DMS79 (cell line): Measurements from ENCODE around the gene PRKCA.

ENCODE experiments used
- DNase-seq: peaks from one replicate; lab custom pipeline; 2025; lab: John Stamatoyannopoulos, UW

The PRKCA gene

GRCh38 chr17:66839616-66840015, 537.2 kb downstream of the PRKCA start:
- no peak for DNase-seq

GRCh38 chr17:66840061-66840460, 537.6 kb downstream of the PRKCA start:
- DNase-seq: no peak

GRCh38 chr17:66841328-66841727, 538.9 kb downstream of the PRKCA start:
- no peak for DNase-seq

GRCh38 chr17:66841744-66842143, 539.3 kb downstream of the PRKCA start:
- DNase-seq: no peak

GRCh38 chr17:66842505-66842904, 540.1 kb downstream of the PRKCA start:
- DNase-seq: no peak

GRCh38 chr17:66842959-66843358, 540.5 kb downstream of the PRKCA start:
- DNase-seq: no peak

- DNase-seq: no peak
These were observed 541.2 kb downstream of the PRKCA start for GRCh38 chr17:66843627-66844026.

GRCh38 chr17:66847704-66848103, 545.3 kb downstream of the PRKCA start:
- DNase-seq: no peak

- no peak for DNase-seq
These were observed 546.1 kb downstream of the PRKCA start for GRCh38 chr17:66848496-66848895.

- no peak for DNase-seq
These were observed 546.7 kb downstream of the PRKCA start for GRCh38 chr17:66849032-66849655.

- DNase-seq: no peak
These were observed 547.6 kb downstream of the PRKCA start for GRCh38 chr17:66849851-66850580.

- DNase-seq: no peak
These were observed 548.3 kb downstream of the PRKCA start for GRCh38 chr17:66850692-66851091.

GRCh38 chr17:66855204-66855603, 552.8 kb downstream of the PRKCA start:
- no peak for DNase-seq

- DNase-seq: no peak
These were observed 556.0 kb downstream of the PRKCA start for GRCh38 chr17:66858226-66859083.

GRCh38 chr17:66859353-66859752, 556.9 kb downstream of the PRKCA start:
- DNase-seq: no peak

- no peak for DNase-seq
These were observed 557.8 kb downstream of the PRKCA start for GRCh38 chr17:66860204-66860603.
